Activated T-cell treated with anti-CD3 and anti-CD28 coated beads for 4 hours (primary cell): ENCODE measurements around the gene SH3PXD2A.

Source experiments
- DNase-seq: peaks from one replicate; pipeline ENCODE4 v3.0.0-alpha.2; 2020

SH3PXD2A gene

DNA sequence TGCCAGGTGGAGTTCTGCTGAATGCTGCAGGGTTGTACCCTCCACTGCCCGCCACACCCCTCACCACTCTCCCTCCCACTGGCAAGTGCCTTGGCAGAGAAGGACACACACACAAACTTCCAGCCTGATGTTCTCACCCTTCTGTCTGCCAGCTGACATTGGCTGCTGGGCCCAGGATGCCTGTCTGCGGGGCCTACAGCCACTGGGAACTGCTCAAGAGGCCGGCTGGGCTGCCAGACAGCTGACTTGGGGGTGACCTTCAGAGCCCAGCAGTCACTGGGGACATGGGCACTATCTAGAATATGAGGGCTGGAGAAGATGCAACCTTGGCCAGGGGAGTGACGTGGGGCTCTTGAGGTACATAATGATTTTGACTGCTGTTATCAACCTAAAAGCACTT, 157.1 kb downstream of the SH3PXD2A start:
- no peak for DNase-seq

DNA sequence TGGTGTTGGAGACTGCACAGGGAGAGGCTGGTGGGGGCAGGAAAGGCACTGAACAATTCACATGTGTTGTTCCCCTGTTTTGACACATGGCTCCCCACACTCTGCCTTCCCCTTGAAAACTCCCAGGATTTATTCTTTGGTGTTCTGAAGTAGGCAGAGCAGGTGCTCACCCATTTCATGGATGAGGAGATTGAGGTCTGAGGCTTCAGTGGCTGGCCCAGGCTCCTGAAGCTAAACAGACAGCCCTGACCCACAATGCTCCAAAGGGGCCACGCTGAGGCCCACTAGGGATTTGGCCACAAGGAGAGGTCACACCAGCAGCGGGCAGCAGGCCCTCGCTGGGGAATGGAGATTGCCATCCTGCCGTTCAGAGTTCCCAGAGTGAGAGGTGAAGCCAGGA, 157.6 kb downstream of the SH3PXD2A start:
- no peak for DNase-seq

DNA sequence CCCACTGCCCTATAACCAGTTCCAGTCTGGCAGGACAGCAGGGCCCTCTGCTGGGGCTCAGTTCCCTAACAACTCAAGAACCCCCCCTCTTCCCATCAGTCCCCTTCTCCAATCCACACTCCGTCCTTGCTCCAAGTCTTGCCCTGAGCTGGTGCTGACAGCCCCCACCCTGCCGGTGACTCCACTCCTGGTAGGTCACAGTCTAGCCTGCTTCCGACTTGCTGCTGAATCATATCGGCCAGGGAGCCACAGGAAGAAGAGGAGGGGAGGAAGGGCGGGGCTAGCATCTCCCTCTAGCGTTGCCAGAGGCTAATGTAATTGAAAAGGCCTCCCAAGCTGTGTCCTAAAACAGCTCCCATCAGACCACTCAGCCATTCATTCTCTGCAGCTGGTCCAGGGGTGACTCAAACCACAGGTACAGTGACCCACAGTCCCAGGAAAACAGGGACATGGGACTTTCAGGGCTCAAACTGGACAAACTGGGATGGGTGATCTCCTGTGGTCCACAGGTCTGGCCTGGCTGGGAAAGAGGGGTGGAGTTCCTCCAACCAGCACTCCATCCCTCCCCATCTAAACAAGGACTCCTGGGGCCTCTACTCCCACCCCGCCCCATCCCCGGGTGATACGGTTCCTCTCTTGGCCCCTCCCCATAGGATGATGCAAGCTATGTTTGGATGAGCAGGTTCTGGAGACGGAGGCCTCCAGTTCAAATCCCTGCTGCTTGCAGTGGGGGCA, 158.8 kb downstream of the SH3PXD2A start:
- peak; percentile 60 for DNase-seq

DNA sequence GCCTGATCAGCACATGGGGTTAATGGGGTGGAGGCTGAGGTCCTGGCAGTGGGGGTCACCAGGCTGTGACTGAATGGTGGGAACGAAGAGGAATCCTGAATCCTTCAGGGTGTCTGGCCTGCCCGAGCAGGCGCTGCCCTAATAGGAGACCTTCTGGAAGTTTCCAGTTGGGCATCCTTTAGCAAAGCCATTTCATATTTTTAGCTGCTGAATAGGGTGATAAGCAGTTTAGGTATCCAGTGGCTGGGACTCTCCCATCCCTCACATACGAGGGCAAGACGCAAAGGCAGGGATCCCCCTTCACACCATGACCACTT, 159.3 kb downstream of the SH3PXD2A start:
- DNase-seq: no peak

DNA sequence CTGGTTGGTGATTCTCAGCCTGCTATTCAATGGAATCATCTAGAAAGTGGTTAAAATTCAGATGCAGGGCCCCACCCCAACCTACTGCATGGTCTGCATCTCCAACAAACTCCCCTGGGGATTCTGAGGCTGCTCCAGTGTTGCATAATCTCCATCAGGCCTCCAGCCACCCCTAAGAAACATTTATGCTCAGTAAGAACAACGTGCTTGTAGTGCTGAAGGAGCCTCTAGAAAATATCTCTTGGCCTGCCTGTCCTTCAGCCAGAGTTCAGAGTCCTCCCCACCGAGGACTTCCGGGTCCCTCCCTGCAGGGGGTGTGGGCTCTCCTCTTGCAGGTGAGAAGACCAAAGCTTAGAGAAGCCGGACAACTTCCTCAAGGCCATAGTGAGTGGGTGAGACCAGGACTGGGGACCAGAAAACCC, 159.8 kb downstream of the SH3PXD2A start:
- no peak for DNase-seq

DNA sequence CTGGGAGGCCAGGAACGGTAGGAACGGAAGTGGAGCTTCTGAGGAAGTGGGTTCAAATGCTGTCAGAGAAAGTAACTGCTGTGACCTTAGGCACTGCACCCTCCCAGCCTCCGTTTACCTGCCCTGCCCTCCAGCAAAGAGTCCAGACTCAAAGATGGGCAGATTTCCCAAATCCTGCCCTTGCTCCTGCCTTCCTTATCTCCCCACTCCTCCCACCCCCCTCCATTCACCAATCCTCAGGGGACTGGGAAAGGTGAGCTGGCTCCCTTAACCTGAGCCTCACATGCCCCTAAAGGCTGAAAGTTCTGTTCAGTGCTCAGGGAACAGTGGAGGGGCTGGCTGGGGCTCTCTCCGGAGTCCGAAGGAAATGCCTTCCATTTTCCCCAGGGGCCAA, 161.6 kb downstream of the SH3PXD2A start:
- DNase-seq: no peak

DNA sequence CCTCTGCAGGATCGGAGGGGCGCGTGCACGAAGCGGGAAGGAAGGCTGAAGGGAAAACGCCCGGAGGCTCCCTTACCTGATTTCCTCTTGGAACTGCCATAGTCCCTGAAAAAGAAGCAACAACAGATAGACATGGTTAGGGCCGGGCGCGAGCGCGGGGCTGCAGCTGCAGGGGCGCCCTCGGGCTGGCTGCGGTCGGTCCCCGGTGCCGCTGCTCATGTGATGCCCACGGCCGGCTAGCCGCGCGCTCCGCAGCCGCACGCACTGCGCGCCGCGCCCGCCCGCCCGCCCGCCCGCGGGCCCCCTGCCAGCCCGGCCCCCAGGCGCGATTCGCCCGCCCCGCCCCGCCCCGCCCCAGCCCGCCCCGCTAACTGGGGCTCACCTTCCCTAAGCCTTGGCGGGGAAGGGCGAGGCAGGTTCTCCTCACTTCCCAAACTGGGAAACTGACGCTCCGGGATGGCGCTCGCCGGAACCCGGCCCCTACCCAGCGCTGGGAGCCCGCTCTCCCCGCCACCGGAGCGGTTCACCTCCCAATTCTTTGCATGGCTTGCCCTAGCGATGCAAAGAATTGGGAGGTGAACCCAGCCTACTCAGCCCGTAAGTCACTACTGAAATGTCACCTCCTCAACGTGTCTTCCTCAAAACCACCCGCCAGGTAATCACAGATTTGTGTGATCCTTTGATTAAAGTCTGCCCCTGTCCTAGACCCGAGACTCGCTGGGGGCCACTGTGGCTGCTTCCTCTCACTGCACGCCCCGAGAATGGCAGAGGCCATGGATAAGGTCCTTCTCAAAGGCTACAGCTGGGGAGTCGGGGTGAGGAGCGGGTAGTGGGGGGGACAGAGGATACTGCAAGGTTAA, 162.2 kb downstream of the SH3PXD2A start:
- DNase-seq: no peak

DNA sequence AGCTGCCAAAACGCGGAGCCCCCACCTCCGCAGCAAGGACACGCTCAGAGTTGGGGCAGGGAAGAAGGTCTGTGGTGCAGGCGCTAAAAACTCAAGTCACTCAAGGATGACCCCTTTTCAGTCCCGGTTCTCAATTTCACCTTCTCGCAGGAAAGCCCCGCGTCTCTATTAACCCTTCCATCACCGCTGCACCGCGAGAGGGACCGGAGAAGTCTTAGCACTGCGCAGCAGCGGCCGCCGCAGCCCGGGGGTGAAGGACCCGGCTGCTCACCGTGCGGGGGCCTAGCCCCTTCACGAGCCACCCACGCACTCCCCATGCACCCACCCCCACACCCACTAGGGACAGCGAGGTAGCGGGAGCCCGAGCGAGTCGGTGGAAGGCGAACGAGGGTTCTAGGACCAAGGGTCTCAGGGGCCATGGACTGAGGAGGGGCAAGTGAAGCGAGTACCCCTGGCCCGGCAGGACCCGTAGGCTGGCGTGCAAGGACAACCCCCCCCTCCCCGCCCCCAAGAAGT, 162.9 kb downstream of the SH3PXD2A start:
- no peak for DNase-seq

DNA sequence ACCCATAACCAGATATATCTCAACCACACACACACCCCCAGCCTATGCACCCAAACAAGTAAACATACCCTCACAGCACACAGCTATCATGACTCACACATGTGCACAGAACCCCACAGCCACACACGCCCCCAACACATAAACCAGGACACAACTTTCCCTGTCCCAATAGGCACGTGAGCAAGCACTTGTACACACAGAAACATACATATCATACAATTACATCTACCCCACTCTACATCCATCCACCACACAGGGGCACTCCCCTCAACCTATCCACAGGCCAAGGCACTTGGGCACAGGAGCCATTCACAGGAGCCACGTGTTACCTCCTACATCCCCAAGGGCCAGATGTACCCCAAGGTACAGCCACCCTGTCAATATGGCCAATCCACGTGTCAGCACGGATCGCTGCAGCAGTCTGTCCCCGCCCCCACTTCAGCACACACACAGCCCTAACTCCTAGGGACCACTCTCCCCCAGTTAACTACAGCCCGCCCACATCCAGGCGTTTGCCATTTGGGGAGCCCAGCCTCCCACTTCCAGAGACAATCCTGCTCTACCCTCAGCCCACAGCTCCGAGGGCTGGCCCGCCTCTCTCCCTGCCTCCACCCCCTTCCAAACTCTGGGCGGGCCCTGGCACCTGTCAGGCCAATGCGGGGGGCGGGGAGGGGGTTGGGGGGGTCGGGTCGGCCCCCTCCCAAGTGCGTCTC, 163.5 kb downstream of the SH3PXD2A start:
- DNase-seq: no peak

DNA sequence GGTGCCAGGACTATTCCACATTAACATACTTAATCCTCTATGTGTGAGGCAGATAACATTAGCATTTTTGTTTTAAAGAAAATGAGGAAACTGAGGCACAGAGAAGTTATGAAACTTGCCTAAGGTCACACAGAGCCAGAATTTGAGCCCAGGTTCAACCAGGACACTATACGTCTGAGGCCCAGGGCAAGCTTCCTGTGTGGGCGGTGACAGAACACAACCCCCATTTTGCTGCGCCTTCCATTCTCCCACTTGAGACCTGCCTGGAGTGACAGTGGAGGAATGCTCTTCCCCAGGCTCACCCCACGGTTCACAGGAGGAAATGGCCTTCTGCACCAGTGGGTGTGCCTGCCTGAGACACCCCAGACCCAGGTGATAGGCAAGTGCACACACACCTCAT, 164.1 kb downstream of the SH3PXD2A start:
- no peak for DNase-seq

DNA sequence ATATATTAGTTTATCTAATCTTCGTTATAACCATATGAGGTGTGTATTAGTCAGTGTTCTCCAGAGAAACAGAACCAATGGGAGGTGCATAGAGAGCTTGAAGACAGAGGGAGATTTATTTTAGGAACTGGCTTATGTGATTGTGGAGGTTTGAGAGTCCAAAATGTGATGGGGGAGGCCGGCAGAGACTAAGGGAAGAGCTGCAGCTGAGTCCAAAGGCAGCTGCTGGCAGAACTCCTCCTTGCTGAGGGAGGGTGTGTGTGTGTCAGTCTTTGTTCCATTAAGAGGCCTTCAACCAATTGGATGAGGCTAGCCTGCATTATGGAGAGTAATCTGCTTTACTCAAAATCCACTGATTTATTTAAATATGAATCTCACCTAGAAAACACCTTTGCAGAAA, 165.1 kb downstream of the SH3PXD2A start:
- DNase-seq: no peak

DNA sequence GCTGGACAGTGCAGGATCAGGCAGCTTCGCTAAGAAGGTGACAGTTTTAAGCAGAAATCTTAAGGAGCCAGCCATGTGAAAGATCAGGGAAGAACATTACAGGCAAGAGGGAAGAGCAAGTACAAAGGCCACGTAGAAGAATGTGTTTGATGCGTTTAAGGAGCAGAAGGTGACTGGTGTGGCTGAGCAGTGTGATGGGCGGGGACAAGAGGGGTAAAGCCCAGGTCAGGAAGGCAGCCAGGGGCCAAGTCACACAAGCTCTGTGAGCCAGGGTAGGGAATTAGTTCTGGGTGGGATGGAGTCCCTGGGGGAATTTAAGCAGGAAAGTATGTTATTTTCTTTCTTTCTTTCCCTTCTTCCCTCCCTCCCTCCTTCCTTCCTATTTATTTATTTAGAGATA, 166.9 kb downstream of the SH3PXD2A start:
- DNase-seq: no peak

DNA sequence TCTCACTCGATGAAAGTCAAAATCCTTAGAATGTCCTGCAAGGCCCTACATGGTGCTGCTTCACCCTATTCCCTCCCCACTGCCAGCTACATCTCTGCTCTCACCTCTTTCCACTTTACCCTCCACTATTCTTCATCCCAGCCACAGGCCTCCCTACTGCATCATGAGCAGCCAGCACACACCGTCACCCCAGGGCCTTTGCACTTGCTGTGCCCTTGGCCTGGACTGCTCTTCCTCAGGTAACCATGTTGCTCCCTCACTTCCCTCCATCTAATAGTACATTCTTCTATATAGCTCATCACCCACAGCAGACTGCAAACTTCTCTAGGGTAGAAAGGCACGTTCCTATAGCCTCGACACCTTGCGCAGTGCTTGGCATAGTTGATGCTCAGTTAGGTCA, 167.7 kb downstream of the SH3PXD2A start:
- DNase-seq: no peak

DNA sequence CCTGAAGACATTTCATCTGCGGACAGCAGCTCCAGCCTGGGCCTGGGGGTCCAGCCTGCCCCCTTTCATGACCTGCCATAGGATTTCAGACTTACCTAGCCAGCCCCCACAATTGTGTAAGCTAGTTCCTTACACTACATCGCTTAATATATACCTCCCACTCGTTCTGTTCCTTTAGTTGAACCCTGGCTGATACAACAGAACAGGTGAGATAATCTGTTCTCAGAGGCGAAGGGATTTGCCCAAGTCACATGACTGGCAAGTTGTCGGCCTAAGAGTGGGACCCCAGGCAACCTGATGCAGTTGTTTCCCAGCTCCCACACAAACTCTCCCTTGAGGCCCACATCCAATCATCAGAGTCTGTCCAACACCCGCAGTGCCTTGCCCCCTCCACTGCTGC, 168.2 kb downstream of the SH3PXD2A start:
- DNase-seq: no peak

DNA sequence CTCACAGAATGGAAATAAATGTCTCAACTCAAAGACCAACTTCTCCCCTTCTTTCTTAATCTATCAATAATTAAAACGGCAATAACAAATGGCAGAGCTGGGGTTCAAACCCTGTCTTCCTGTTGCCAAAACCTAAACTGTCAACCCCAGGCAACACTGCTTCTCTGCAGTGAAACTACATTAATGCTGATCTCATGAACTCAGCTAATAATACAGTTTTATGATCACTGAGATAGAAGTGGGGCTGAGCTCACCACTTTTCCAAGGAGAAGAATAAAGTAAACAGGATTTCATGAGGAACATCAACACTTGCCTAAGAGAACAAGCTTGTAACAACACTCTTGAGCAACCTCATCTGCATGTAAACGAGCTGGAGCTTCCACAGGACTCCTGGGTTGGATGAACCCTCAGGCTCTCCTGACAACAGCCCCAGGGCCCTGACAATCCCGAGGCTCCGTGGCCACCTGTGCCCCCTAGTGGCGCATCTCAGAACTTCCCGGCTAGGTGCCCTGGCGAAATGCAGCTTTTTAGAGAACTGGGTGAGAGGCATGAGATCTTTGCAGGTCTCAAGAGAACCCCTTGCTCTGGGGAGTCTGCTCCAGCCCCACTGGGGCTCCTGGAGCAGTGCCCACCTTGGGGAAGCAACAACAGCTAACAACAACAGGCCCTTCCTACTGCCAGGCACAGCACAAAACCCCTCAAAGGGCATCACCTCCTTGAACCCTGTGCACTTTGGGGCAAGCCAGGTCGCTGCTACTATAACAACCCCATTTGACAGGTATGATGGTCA, 169.3 kb downstream of the SH3PXD2A start:
- DNase-seq: peak; percentile 68

DNA sequence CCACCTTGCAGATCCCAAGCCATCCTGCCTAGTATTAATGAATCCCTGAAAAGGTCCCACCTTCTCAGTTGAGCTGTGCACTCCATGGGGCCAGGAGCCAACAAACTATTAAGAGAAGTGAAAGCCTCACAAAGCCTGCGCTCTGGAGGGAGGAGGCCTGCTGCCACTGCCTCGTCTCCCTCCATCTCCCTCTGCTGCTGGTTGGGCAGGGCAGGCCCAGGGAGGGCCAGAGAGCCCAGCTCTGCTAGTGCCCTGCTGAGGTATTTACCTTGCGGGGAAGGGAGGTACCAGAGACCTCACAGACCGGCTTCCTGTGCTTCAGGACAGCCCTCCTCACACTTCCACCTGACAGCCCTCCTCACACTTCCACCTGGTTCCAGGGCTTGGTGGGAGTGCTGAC, 171.5 kb downstream of the SH3PXD2A start:
- DNase-seq: no peak

DNA sequence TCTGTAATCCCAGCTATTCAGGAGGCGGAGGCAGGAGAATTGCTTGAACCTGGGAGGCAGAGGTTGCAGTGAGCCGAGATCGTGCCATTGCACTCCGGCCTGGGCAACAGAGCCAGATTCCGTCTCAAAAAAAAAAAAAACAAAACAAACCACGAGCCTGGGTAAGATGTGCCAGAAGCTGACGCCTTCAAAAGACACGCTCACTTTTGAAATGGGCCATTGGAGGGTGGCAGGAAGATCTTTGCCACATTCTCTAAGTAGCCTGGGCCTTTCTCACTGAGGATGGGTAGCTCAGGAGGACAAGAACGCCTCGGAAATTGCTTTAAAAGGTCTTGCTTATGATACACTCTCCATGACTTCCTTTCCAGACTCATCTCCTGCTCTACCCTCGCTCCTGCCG, 172.7 kb downstream of the SH3PXD2A start:
- no peak for DNase-seq

DNA sequence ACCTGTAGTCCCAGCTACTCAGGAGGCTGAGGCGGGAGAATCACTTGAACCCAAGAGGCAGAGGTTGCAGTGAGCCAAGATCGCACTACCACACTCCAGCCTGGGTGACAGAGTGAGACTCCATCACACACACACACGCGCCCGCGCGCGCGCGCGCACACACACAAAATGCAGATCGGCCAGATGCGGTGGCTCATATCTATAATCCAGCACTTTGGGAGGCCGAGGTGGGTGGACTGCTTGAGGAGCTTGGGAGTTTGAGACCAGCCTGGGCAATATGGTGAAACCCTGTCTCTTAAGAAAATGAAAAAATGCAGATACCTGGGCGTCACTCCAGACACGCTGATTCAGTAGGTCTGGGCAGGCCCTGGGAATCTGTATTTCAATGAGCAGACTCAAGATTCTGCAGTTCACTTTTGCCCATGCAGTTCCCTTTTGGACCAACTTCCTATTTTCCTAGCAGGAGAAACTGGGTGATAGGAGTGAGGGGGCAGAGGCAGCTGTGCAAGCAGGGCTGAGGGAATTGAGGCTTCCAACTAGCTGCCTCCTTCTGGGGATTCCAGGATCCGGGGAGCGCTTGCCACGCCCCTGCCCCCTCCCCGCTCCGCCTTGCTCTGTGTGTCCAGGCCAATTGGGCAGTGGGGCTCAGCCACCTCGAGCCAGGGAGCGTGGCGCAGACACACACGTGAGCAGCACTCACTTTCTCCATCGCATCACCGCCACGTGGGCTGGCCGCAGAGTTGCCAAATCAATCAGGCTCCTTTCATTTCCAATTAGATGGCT, 173.6 kb downstream of the SH3PXD2A start:
- DNase-seq: no peak

DNA sequence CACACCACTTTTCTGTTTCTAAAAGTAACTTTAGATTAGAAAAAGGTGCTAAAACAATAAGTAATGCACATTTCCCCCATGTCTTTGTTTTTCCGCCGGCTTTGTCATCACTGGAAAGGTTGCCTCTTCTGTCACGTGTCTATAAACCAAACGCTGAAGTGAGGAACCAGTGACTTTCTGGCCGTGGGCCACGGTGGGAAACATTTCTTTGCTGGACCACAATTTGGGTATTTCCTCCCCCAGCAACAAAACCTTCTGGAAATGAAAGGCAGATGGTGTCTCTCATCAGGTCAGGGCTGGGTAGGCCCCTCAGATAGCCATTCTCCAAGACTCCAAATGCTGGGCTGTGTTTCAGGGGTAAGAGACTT, 174.5 kb downstream of the SH3PXD2A start:
- no peak for DNase-seq

DNA sequence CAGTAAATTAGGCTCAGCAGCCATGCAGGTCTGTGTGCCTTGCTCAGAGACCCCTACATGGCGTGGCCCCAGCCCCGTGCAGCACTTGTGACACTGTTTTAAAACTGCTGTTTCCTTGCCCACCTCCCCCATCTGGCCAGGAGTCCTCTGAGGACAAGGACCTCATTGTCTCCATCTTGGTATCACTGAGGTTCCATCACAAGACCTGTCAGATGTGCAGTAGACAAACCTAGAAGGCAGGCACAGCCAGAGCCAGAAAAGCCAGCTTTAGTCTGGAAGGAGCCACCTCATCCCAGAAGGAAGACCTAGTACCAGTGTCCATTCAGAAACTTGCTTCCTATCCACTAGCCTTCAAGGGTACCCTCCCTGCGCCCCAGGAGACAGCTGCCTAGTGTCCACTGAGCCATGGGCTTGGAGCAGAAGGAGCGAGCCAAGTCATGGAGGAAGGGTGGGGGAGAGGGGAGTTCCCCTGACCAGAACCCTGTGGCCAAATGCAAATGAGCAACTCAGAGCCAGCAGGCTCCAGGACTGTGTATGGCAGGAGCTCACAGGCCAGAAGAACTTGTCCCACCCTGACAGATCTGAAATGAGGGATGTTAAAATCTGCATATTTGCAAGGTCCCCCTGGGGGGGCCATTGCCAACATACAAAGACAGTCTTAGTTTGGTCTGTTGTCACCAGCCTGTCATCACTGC, 176.1 kb downstream of the SH3PXD2A start:
- DNase-seq: no peak

DNA sequence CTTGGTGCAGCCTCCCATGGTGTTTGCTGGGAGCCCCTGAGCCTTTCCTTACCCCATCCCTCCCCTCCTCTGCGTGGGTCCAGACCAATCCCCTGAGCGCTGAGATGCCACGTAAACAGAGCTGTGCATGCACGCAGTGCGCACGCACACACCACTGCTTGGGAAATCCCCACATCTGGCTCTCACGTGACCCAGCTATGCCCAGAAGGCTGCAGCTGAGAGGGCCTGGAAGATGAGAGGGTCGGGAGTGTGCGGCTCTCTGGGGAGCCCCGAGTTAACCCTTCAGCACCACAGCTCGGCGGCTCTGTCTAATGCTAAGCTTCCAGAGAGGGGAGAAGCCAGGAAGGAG, 177.2 kb downstream of the SH3PXD2A start:
- peak; percentile 73 for DNase-seq
